CD4-positive, alpha-beta T cell (primary cell): Measurements from ENCODE around the gene EXD3. TPM values are rescaled to one million over a fixed set of nuclear protein-coding genes. Genes with fewer than 3 reads are reported as not detected.

Experiments
- ATAC-seq: fragments of 200-7000 bp; cut with Tn5 transposase; one replicate; pipeline ENCODE4 v1.10.0; 2022; ENCODE audit warnings: mild to moderate bottlenecking; ENCODE audit not compliant: poor library complexity
- CTCF ChIA-PET: fragments of 350-600 bp; sonication (Branson Sonifier 250); formaldehyde crosslinking; loops from one replicate; lab custom pipeline; 2021; ENCODE audit warnings: antibody characterized with exemption, inconsistent platforms; lab: Charles Lee
- POLR2A ChIA-PET: fragments of 350-600 bp; sonication (Branson Sonifier 250); formaldehyde crosslinking; loops from one replicate; lab custom pipeline; 2021; ENCODE audit warnings: antibody characterized with exemption, inconsistent platforms; lab: Charles Lee
- DNase-seq, 14 experiments: peaks; one replicate each; pipeline ENCODE4 v3.0.0-alpha.2; 2013 to 2020; ENCODE audit warnings: mixed read lengths in 2 of 14
- H3K27ac ChIP-seq, 2 donors: one replicate each; pipeline versions ENCODE4 v1.5.1 to v1.7.0; 2013; ENCODE audit warnings: low read length in 2 of 2, low read depth in 1 of 2, mild to moderate bottlenecking in 1 of 2
- H3K27me3 ChIP-seq, 2 experiments: 1 replicate in 1 of 2; 2 replicates in 1 of 2; pipeline versions ENCODE4 v1.6.1 to v1.7.0; 2013; ENCODE audit warnings: low read length in 2 of 2, control low read depth in 1 of 2, mild to moderate bottlenecking in 1 of 2, moderate library complexity in 1 of 2; ENCODE audit not compliant: insufficient read depth in 2 of 2, control insufficient read depth in 1 of 2
- H3K36me3 ChIP-seq: one replicate; pipeline ENCODE4 v1.6.1; 2013; ENCODE audit warnings: low read length, control low read depth; ENCODE audit not compliant: insufficient read depth
- H3K4me1 ChIP-seq: one replicate; pipeline ENCODE4 v1.6.1; 2013; ENCODE audit warnings: low read length, control low read depth; ENCODE audit not compliant: insufficient read depth
- H3K4me3 ChIP-seq: one replicate; pipeline ENCODE4 v1.5.1; 2013; ENCODE audit warnings: mild to moderate bottlenecking, low read length, moderate library complexity
- H3K9me3 ChIP-seq, 2 experiments: 1 replicate in 1 of 2; 2 replicates in 1 of 2; pipeline versions ENCODE4 v1.6.1 to v1.7.0; 2013; ENCODE audit warnings: low read length in 2 of 2, mild to moderate bottlenecking in 2 of 2, control low read depth in 1 of 2, moderate library complexity in 1 of 2; ENCODE audit not compliant: control insufficient read depth in 1 of 2, insufficient read depth in 1 of 2
- H3K27ac Mint-ChIP-seq: one replicate; pipeline ENCODE4 v1.8.0; 2020; ENCODE audit warnings: mixed read lengths
- H3K27me3 Mint-ChIP-seq: one replicate; pipeline ENCODE4 v1.8.0; 2021; ENCODE audit warnings: mixed read lengths
- H3K36me3 Mint-ChIP-seq: one replicate; pipeline ENCODE4 v1.8.0; 2021; ENCODE audit warnings: low read depth, mixed read lengths
- H3K4me1 Mint-ChIP-seq: one replicate; pipeline ENCODE4 v1.8.0; 2021; ENCODE audit warnings: low read depth, mixed read lengths
- H3K4me3 Mint-ChIP-seq: one replicate; pipeline ENCODE4 v1.8.0; 2020; ENCODE audit warnings: mild to moderate bottlenecking, mixed read lengths
- H3K9me3 Mint-ChIP-seq: one replicate; pipeline ENCODE4 v1.8.0; 2020; ENCODE audit warnings: mixed read lengths
- CTCF ChIP-seq: fragments of 200-600 bp; IDR thresholded peaks from one replicate; pipeline ENCODE4 v1.8.0; 2022; ENCODE audit warnings: antibody characterized with exemption, mild to moderate bottlenecking
- intact Hi-C, 2 experiments: fragments of 100-400 bp; cut with DNase I in 1 of 2; cut with micrococcal nuclease in 1 of 2; formaldehyde crosslinking; loops; one replicate each; pipeline versions ENCODE4 v1.15.1 to v1.9.0; 2023 to 2025; cut with DNase I, micrococcal nuclease
- total RNA-seq, 174 experiments: library from RNA in 2 of 174; stranded (reverse) in 2 of 174; gene quantifications; one replicate each; pipeline ENCODE4 v1.2.3 and lab custom pipeline; 2021 to 2026

The EXD3 gene
- total RNA-seq, 2 experiments from 2014 or later = 14.9 to 16.9 TPM

- Histone ChIP-seq H3K9me3 (no peaks in the 10 kb centered on the region), H3K27ac (no peak overlapping the region), H3K4me1 (peaks cover 24% of the 10 kb centered on the region), H3K36me3 (peaks cover 40% of the 10 kb centered on the region), H3K4me3 (no peak overlapping the region), H3K27me3 (peaks cover 0 to under 1% of the 10 kb centered on the region in 2 experiments)
- ChIA-PET CTCF (no interaction called here), POLR2A (interaction anchor here (1.2 kb wide), 1 partner anchor 16 kb away, joined by 3 read pairs; the partner anchor contains the start of gene NELFB)
- no peak for TF ChIP-seq CTCF
- Mint-ChIP-seq H3K27me3 (peaks cover 1% of the 10 kb centered on the region), H3K4me3 (no peak overlapping the region), H3K4me1 (peaks cover 17% of the 10 kb centered on the region), H3K27ac (peak overlapping the region; percentile 35), H3K9me3 (no peaks in the 10 kb centered on the region), H3K36me3 (peaks cover 33% of the 10 kb centered on the region)
- DNase-seq = no peak
- ATAC-seq = no peak
- intact Hi-C loops = no loop called here
Measured at GRCh38 chr9:137271696-137272076, 151.3 kb downstream of the EXD3 start.

- Histone ChIP-seq H3K4me3 (no peak overlapping the region), H3K27ac (no peak overlapping the region), H3K4me1 (peaks cover 18% of the 10 kb centered on the region), H3K36me3 (peaks cover 45% of the 10 kb centered on the region), H3K9me3 (no peaks in the 10 kb centered on the region), H3K27me3 (no peaks in the 10 kb centered on the region)
- peak overlapping the region; percentile 35 for H3K27ac Mint-ChIP-seq
- ATAC-seq (peak; percentile 76), DNase-seq (peak in 8 of 14 experiments; percentile 29 to 68 (median 44))
- H3K36me3 Mint-ChIP-seq = peaks cover 33% of the 10 kb centered on the region
- H3K27me3 Mint-ChIP-seq = no peaks in the 10 kb centered on the region
- intact Hi-C loops = no loop called here
- POLR2A ChIA-PET = interaction anchor here (1.2 kb wide), 1 partner anchor 16 kb away, joined by 3 read pairs; the partner anchor contains the start of gene NELFB
- H3K4me3 Mint-ChIP-seq = no peak overlapping the region
- CTCF ChIA-PET = no interaction called here
- TF ChIP-seq CTCF = no peak
- no peaks in the 10 kb centered on the region for H3K9me3 Mint-ChIP-seq
- H3K4me1 Mint-ChIP-seq = peaks cover 16% of the 10 kb centered on the region
Measured at GRCh38 chr9:137270929-137271695, 151.8 kb downstream of the EXD3 start.

GRCh38 chr9:137269231-137269772, 153.7 kb downstream of the EXD3 start:
- ATAC-seq (no peak), DNase-seq (no peak)
- Mint-ChIP-seq H3K36me3 (peaks cover 39% of the 10 kb centered on the region), H3K4me3 (no peak overlapping the region), H3K9me3 (no peaks in the 10 kb centered on the region), H3K27me3 (no peaks in the 10 kb centered on the region), H3K27ac (no peak overlapping the region), H3K4me1 (peaks cover 8% of the 10 kb centered on the region)
- ChIA-PET CTCF (no interaction called here), POLR2A (no interaction called here)
- no peak overlapping the region for H3K27ac ChIP-seq
- H3K36me3 ChIP-seq = peaks cover 58% of the 10 kb centered on the region
- H3K27me3 ChIP-seq = no peaks in the 10 kb centered on the region
- no peak for TF ChIP-seq CTCF
- intact Hi-C loops = no loop called here
- H3K4me3 ChIP-seq = no peak overlapping the region
- H3K4me1 ChIP-seq = peaks cover 17% of the 10 kb centered on the region
- H3K9me3 ChIP-seq = no peaks in the 10 kb centered on the region
